GM19395 (cell line): ENCODE measurements around the gene DNAI1.

ENCODE experiments used
- ATAC-seq: cut with Tn5 transposase; IDR thresholded peaks from one replicate; pipeline ENCODE4 v1.9.1; 2021; ENCODE audit warnings: mild to moderate bottlenecking, moderate library complexity; ENCODE audit not compliant: unreplicated experiment

Gene DNAI1

DNA sequence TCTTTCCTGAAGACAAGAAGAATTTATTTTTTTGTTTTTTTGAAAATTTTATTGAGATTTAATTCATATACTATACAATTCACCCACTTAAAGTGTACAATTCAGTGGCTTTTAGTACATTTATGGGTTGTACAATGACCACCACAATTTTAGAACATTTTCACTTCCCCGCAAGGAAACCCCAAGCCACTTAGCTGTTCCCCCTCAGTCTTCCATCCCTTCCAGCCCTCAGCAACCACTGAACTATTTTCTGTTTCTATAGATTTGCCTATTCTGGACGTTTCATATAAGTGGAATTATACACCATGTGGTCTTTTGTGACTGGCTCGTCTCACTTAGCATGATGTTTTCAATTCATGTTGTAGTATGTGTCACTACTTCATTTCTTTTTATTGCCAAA lies 28.0 kb downstream of the DNAI1 start:
- ATAC-seq, result no peak

GRCh38 chr9:34490360-34490759 lies 31.8 kb downstream of the DNAI1 start:
- ATAC-seq, result no peak

GRCh38 chr9:34490760-34491159 lies 32.2 kb downstream of the DNAI1 start:
- ATAC-seq, result no peak

GRCh38 chr9:34491596-34491995 lies 33.0 kb downstream of the DNAI1 start:
- ATAC-seq, result no peak

DNA sequence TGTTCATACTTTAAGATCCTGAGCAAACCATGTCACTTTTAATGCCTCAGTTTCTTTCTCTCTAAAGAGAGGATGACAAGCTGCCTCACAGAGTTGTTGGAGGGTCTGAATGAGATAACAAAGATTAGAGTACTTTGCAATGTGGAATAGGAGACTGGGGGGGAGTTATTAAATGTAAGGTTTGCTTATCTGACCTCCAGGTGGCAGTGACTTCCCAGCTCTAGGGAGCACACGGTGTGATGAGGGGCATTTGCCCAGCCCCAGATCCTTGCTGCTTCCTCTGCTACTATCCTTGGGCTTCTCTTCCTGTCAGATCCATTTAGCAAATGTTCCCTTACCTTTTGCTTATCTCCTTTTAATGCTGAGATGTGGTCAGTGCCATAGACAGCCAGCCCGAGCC lies 33.4 kb downstream of the DNAI1 start:
- no peak for ATAC-seq

DNA sequence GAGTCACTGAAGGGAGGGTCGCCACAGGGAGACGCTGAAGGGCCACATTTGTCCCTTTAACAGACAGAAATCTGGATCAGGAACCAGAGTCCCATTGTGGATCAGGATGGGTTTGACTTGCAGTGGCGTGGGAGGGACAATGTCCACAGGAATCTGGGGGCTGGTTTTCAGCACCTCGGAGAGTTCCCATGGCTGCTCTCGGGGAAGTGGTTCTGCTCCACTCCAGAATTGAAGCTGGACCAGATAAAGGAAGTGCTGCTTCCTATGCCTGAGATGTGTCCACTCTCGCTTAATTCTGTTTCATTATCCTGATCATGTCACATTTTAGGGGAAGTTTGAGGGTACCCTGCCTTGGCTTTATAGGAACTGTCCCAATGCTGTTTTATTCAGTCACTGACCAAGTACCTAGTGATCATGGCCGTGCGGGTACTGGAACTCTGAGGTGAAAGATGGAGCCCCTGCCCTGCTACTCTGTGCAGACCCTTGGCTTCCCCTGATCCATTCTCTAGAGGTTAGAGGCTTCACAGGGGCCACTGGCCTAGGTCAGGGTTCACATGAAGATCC lies 35.4 kb downstream of the DNAI1 start:
- ATAC-seq, result no peak

DNA sequence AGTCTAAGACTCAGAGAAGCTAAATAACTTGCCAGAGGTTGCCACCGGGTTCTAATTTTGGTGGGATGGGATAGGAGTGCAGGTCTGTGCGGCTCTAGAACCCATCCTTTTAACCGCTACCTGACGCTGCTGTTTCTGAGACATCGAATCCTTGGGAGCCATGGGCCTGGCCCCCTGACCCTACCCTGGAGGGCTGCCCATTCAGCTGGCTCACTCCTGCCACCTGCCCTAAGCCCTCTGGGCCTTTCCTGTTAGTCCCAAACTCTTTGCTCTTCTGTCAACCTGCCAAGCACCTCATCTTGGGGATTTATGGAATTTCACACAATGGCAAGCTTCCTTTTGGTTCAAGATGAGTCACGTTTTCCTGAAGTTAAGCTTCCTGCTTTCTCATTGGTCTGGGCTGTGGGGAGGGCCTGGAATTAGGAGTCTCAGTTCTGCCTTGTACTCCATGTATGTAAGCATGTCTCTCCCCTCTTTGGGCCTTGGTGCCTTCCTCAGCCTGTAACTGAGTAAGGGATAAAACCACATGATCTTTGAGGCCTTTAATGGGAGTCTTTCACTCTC lies 37.6 kb downstream of the DNAI1 start:
- no peak for ATAC-seq

- no peak for ATAC-seq
These were observed 39.9 kb downstream of the DNAI1 start for GRCh38 chr9:34498553-34498952.

- ATAC-seq, result no peak
These were observed 40.5 kb downstream of the DNAI1 start for GRCh38 chr9:34499076-34499475.

DNA sequence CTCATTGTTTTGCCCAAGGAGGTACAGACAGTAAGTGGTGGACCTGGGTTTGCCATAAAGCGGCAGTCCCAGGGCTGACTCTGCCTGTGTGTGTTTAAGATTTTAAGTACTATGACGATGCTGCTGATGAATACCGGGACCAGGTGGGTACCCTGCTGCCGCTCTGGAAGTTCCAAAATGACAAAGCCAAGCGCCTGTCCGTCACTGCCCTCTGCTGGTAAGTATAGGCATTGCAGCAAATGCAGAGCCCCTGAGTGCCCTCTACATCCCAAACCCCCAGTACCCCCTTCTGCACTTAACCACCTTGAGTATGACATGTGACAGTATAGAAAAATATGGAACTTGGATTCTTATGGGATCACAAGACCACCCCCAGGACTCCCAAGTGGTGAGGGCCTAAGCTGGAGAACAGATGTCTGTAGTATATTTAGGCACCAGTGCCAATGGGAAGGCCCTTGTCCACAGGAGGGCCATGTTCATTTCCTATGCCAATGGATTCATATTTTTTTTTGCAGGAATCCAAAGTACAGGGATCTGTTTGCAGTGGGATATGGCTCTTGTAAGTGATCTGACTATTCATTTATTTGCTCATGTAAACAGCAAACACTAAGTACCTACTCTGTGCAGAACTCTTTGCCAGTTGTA lies 42.1 kb downstream of the DNAI1 start:
- ATAC-seq, result no peak

GRCh38 chr9:34501372-34501771 lies 42.8 kb downstream of the DNAI1 start:
- ATAC-seq, result no peak

DNA sequence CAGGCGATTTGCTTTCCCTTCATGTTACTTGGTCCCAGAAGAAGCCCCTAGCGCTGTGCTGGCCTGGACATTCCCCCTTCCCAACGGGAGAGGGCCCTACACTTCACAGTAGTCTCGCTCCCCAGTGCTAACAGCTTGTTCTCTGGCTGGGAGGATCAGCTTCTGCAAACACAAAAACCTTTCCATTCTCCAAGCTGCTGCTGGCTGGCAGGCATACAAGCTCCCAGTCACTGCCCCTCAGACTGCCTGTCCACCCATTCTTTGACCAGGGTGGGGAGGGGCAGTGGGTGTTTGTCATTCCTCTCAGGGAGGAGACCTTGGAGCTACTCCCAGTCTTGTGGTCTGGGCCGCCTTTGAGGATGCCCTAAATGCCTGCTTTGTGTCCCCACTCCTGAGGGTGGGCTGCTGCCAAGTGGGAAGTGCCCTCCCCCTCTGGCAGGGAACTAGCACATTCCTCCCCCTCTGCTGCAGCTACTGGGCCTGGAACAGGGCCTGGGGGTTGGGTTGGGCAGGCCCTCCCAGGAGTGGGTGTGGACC lies 43.4 kb downstream of the DNAI1 start:
- no peak for ATAC-seq

GRCh38 chr9:34502471-34502870 lies 43.9 kb downstream of the DNAI1 start:
- ATAC-seq, result no peak

- ATAC-seq, result no peak
These were observed 44.3 kb downstream of the DNAI1 start for GRCh38 chr9:34502891-34503290.

- no peak for ATAC-seq
These were observed 44.8 kb downstream of the DNAI1 start for GRCh38 chr9:34503406-34503805.

GRCh38 chr9:34505370-34506120 lies 46.9 kb downstream of the DNAI1 start:
- no peak for ATAC-seq

- ATAC-seq, result no peak
These were observed 48.0 kb downstream of the DNAI1 start for GRCh38 chr9:34506623-34507022.

DNA sequence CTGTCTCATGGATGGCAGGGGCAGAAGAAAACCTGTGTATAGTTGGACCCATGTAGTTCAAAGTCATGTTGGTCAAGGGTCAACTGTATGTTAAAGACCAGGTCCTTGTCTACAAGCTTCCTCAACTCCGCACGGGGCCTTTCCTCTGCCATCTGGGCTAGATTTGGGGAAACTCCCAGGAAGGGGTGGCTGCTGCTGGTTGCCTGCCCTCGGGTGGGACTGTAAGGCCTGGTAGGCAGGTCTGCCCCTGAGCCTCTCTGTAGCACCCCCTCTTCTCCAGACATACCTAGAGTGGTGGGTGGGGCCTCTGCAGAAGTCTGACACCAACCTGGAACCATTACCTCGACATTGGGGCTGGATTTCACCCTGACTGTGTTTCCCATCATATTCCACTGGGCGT lies 49.0 kb downstream of the DNAI1 start:
- ATAC-seq, result no peak

GRCh38 chr9:34507966-34508365 lies 49.4 kb downstream of the DNAI1 start:
- no peak for ATAC-seq

GRCh38 chr9:34508463-34508862 lies 49.9 kb downstream of the DNAI1 start:
- no peak for ATAC-seq

- no peak for ATAC-seq
These were observed 50.3 kb downstream of the DNAI1 start for GRCh38 chr9:34508951-34509350.
